ENCODE results near the gene PEX14.

- no peak for TF ChIP-seq REST (IDR thresholded peaks at IDR 0.05; ENCODE audit: low read depth)
- no peak for TF ChIP-seq YY1 (IDR thresholded peaks at IDR 0.05; ENCODE audit: low read depth)
- no peak for TF ChIP-seq RAD21 (IDR thresholded peaks at IDR 0.05; ENCODE audit: low read depth)
- TF ChIP-seq, protein P1, sequence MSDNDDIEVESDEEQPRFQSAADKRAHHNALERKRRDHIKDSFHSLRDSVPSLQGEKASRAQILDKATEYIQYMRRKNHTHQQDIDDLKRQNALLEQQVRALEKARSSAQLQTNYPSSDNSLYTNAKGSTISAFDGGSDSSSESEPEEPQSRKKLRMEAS (IDR thresholded peaks at IDR 0.05) = no peak
- no peak for TF ChIP-seq EP300 (IDR thresholded peaks at IDR 0.05; ENCODE audit: borderline replicate concordance)
- TF ChIP-seq TAF1 (IDR thresholded peaks at IDR 0.05; ENCODE audit: low read depth) = no peak
- TF ChIP-seq FOXM1 (IDR thresholded peaks at IDR 0.05; ENCODE audit: borderline replicate concordance, low read depth) = no peak
- TF ChIP-seq CEBPB (IDR thresholded peaks at IDR 0.05) = no peak
- TF ChIP-seq TCF12 (IDR thresholded peaks at IDR 0.05; ENCODE audit: low read depth) = no peak
Observed at GRCh38 chr1:10653370-10654125, 178.8 kb downstream of the PEX14 start.

All from Ishikawa (cell line).